ENCODE results near the gene GALNT12.

The GALNT12 gene

GRCh38 chr9:98804083-98804482, 3.4 kb upstream of the GALNT12 start:
- no peak for DNase-seq (ENCODE audit: low spot score)

GRCh38 chr9:98805506-98806272, 1.8 kb upstream of the GALNT12 start:
- no peak for DNase-seq (ENCODE audit: low spot score)

- no peak for DNase-seq (ENCODE audit: low spot score)
Measured at GRCh38 chr9:98806394-98807035, 955 bp upstream of the GALNT12 start.

GRCh38 chr9:98807814-98808195, 335 bp downstream of the GALNT12 start:
- no peak for DNase-seq (ENCODE audit: low spot score)

- no peak for DNase-seq (ENCODE audit: low spot score)
Measured at GRCh38 chr9:98808411-98808815, 943 bp downstream of the GALNT12 start.

- no peak for DNase-seq (ENCODE audit: low spot score)
Measured at GRCh38 chr9:98808875-98809274, 1.4 kb downstream of the GALNT12 start.

GRCh38 chr9:98809311-98810101, 2.0 kb downstream of the GALNT12 start:
- DNase-seq (ENCODE audit: low spot score): no peak

- no peak for DNase-seq (ENCODE audit: low spot score)
Measured at GRCh38 chr9:98810102-98810842, 2.8 kb downstream of the GALNT12 start.

GRCh38 chr9:98811051-98811650, 3.7 kb downstream of the GALNT12 start:
- DNase-seq (ENCODE audit: low spot score): no peak

GRCh38 chr9:98815391-98815951, 8.0 kb downstream of the GALNT12 start:
- DNase-seq (ENCODE audit: low spot score): no peak

GRCh38 chr9:98818764-98819163, 11.3 kb downstream of the GALNT12 start:
- no peak for DNase-seq (ENCODE audit: low spot score)

GRCh38 chr9:98819231-98819630, 11.8 kb downstream of the GALNT12 start:
- peak; percentile 27 for DNase-seq (ENCODE audit: low spot score)

- no peak for DNase-seq (ENCODE audit: low spot score)
Measured at GRCh38 chr9:98821831-98822230, 14.4 kb downstream of the GALNT12 start.

- no peak for DNase-seq (ENCODE audit: low spot score)
Measured at GRCh38 chr9:98822661-98823060, 15.2 kb downstream of the GALNT12 start.

GRCh38 chr9:98823666-98824334, 16.3 kb downstream of the GALNT12 start:
- DNase-seq (ENCODE audit: low spot score): no peak

- DNase-seq (ENCODE audit: low spot score): no peak
Measured at GRCh38 chr9:98825414-98825813, 17.9 kb downstream of the GALNT12 start.

- DNase-seq (ENCODE audit: low spot score): no peak
Measured at GRCh38 chr9:98826716-98827115, 19.2 kb downstream of the GALNT12 start.

GRCh38 chr9:98829766-98830165, 22.3 kb downstream of the GALNT12 start:
- no peak for DNase-seq (ENCODE audit: low spot score)

- no peak for DNase-seq (ENCODE audit: low spot score)
Measured at GRCh38 chr9:98830554-98830953, 23.1 kb downstream of the GALNT12 start.

- no peak for DNase-seq (ENCODE audit: low spot score)
Measured at GRCh38 chr9:98831696-98832095, 24.2 kb downstream of the GALNT12 start.

GRCh38 chr9:98832768-98833089, 25.3 kb downstream of the GALNT12 start:
- DNase-seq (ENCODE audit: low spot score): no peak

Measured in SK-N-DZ (cell line).